G401 (cell line): ENCODE data around the gene PRUNE1. TPM values are rescaled to one million over a fixed set of nuclear protein-coding genes. Genes with fewer than 3 reads are reported as not detected.
A peak's percentile ranks its signal among the peaks of the same experiment; 100 is the strongest.

Source experiments
- DNase-seq: peaks from one replicate; pipeline ENCODE4 v3.0.0-alpha.2; 2015; ENCODE audit warnings: low spot score
- in situ Hi-C: cut with HindIII; loops from 2 replicates; pipeline ENCODE4 v1.10.0; 2016; ENCODE audit warnings: low sequenced_read_pairs, mixed read lengths
- total RNA-seq: library from RNA; depleted of rRNA; stranded (reverse); fragments of >200 nt; shearing (Covaris generic); gene quantifications from 2 replicates; pipeline ENCODE4 v1.2.3, GENCODE V29; 2014

Gene PRUNE1
- total RNA-seq, 1 experiment from 2014 or later: 12.0 TPM

DNA sequence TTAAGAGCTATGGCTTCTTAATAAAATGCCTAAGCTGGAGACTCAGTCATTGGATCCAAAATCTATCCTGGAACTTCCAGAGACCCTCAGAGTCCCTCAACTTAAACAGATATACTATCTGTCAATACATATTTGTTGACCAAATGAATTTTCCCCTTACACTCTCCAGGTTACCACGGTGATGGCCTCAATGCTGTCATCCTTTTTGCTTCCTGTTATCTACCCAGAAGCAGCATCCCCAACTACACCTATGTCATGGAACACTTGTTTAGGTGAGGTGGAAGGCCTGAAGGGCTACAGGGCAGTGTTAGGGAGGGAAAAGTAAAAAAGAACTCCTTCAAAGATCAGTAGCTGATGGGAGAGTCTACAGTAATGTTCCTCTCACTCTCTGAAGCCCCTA, 34.9 kb downstream of the PRUNE1 start:
- in situ Hi-C loops: no loop called here
- DNase-seq: no peak

- peak; percentile 81 for DNase-seq
- in situ Hi-C loops: no loop called here
Observed at GRCh38 chr1:151047591-151047924, 39.3 kb downstream of the PRUNE1 start, which contains the start of gene C1orf56. Gene C1orf56, plus strand, starts transcription at chr1:151047751. Its CDS starts 97 bp downstream, at chr1:151047848.

GRCh38 chr1:151047925-151048644, 39.8 kb downstream of the PRUNE1 start:
- in situ Hi-C loops: no loop called here
- peak; percentile 87 for DNase-seq

DNA sequence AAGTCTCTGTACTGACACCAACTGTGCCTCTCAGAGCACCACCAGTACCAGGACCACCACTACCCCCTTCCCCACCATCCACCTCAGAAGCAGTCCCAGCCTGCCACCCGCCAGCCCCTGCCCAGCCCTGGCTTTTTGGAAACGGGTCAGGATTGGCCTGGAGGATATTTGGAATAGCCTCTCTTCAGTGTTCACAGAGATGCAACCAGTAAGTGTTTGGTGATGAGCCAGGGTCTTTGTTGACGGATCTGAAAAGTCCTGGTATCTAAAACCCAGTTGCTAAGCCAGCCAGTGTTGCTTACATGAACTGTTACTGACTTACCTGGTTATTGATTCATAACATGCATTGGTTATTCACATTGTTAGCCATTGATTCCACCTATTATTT, 40.4 kb downstream of the PRUNE1 start:
- in situ Hi-C loops: no loop called here
- DNase-seq: no peak

GRCh38 chr1:151049458-151049857, 41.2 kb downstream of the PRUNE1 start:
- no peak for DNase-seq
- in situ Hi-C loops: no loop called here

DNA sequence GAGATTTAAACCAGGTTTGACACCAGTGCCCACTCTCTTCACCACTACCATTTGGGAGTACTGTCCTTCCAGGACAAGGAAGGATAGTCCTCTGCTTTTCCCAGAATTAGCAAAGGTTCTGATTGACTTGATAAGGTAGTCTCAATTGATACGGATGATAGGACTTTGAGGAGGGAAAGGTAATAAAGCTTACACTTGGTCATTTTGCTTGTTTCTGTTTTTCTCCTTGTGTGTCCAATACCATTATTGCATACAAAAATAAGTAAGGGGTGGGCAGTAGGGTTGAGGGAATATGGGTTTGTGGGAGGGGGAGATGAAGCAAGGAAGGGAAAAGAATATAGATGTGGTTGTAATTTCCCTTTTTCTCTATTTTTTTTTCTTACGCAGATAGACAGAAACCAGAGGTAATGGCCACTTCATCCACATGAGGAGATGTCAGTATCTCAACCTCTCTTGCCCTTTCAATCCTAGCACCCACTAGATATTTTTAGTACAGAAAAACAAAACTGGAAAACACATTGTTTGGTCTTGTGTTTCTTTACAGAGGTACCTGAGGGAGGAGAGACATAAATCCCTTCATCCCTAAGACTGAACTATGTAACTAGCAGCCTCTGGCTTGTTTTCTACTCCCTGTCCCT, 41.9 kb downstream of the PRUNE1 start:
- in situ Hi-C loops: no loop called here
- no peak for DNase-seq

- DNase-seq: no peak
- in situ Hi-C loops: no loop called here
Observed at GRCh38 chr1:151051356-151052009, 43.2 kb downstream of the PRUNE1 start.

GRCh38 chr1:151054971-151055547, 46.8 kb downstream of the PRUNE1 start:
- DNase-seq: no peak
- in situ Hi-C loops: no loop called here

DNA sequence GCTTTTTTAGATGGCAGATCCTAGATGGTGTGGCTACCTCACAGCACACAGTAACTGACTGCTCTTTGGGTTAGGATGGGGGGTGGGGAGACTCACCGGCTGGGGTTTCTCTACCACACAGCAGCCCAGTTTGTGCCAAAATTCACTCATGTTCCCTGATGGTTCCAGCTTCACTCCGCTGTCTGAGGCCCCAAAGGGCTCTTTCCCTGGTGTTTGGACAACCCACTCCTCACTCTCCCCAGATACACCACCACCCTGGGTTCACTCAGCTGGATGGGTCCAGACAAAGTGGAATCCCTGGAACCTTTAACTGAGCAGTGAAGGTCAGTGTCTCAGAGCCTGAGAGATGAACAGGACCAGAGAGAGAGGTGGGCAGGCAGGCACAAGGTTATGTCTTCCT, 47.3 kb downstream of the PRUNE1 start:
- no peak for DNase-seq
- in situ Hi-C loops: no loop called here

DNA sequence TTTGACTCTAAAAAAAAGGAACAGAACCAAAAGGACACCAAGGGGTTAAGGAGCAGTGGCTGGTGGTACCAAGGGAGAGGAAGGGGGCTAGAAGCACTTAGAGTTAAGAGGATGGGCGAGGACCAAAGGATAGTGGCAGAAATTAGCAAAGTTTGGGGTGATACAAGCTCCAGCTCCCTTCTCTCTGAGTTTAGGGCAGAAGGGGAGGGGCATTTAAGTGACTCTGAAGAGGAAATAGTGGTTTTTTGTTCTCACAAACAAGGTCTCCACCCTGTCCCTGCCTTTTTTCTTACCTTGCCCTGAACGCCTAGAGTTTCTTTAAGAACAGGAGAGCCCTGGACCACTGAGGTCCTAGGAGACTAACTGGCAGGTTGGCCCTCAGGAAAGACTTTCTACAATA, 47.9 kb downstream of the PRUNE1 start:
- no peak for DNase-seq
- in situ Hi-C loops: no loop called here

- no peak for DNase-seq
- in situ Hi-C loops: no loop called here
Observed at GRCh38 chr1:151058692-151059091, 50.4 kb downstream of the PRUNE1 start.

GRCh38 chr1:151059109-151060006, 51.1 kb downstream of the PRUNE1 start, which contains the start of gene CDC42SE1:
Gene CDC42SE1, minus strand, starts transcription at chr1:151059622. Its CDS starts 3,892 bp downstream, at chr1:151055730.
- DNase-seq: peak; percentile 84
- in situ Hi-C loops: no loop called here

DNA sequence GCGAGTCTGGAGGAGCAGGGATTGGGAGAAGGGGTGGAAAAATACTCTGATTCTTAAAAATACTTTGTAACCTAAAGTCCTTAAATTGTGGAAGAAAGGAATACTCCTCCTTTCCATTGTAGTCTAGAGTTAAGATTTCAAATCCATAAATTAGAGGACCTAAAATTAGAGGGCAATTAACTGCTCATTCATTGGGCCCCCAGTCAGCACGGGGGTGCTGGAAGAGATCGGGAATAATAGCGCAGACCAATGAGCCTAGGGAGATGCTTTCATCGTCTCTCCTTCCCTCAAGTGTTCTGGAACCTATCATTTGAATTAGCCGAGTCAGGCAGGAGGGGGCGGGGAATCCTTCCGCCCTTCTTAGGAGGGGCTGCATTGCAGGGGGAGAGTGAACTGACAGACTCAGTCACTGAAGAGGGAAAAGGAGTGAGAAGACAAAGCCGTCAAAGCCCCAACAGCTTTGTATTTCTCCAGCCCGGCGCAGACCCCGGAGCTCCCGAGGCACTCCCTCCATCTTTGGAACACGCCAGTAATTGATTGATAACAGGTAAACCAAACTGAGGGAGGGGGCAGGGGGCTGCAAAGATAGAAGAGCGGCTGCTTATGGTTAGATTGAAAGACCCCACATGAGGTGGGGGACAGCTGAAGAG, 51.9 kb downstream of the PRUNE1 start, which contains the start of gene MLLT11:
TSS of gene MLLT11 (plus strand) at position 391 of the 650 bp plus-strand sequence. CDS start 6,828 bp downstream, outside the sequence.
- DNase-seq: peak; percentile 92
- in situ Hi-C loops: no loop called here

GRCh38 chr1:151060657-151061421, 52.6 kb downstream of the PRUNE1 start:
- DNase-seq: peak; percentile 71
- in situ Hi-C loops: no loop called here

DNA sequence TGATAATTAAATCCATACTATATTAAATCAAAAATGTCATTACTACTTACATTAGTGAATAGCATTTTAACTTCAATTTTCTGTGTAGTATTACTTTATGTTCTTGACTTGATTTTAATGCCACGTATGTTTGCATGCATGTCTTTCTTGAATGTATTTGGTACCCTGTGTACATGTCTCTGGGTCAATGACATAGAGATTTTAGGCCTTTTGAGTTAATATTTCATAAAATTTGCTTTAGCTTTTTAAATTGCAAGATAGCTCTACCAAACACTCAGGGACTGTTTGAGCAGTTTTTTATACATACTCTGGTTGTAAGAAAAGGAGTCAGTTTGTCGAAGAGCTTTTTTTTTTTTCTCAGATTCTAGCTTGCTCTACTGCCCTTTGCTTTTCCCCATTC, 53.5 kb downstream of the PRUNE1 start:
- in situ Hi-C loops: no loop called here
- DNase-seq: peak; percentile 41

DNA sequence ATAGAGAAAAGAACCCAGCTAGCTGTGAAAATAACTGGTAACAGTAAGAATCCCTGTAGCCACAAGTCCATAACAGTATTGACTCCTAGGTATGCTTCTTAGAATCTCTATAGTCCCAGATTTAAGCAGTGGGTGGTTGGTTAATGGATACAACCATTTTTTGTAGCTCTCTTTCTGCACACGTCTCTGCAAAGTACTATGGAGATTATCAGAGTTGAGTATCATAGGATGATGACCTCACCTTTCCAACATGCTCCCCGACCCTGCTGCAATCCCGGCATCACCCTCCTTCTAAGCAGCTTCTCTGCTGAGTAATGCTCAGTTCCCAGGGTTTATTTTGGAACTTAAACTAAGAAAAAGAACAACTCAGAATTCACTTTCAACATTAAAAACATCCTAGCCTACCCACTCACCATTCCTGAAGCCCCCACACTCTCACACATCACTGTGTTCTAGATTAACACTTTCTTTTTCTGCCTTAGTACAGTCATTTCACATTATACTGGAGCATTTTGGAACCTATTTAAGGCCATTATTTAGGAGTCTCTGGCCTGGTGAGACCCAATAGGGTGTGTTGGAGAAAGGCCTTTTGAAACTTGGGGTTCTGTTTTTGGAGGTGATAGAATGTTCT, 54.6 kb downstream of the PRUNE1 start:
- in situ Hi-C loops: no loop called here

GRCh38 chr1:151065089-151065645, 56.9 kb downstream of the PRUNE1 start:
- in situ Hi-C loops: no loop called here
- no peak for DNase-seq

More for the DNA sequence above, 54.6 kb downstream of the PRUNE1 start:
- DNase-seq: peak; percentile 38
